ENCODE data around the gene FYN.
A peak's percentile ranks its signal among the peaks of the same experiment; 100 is the strongest.

FYN gene

DNA sequence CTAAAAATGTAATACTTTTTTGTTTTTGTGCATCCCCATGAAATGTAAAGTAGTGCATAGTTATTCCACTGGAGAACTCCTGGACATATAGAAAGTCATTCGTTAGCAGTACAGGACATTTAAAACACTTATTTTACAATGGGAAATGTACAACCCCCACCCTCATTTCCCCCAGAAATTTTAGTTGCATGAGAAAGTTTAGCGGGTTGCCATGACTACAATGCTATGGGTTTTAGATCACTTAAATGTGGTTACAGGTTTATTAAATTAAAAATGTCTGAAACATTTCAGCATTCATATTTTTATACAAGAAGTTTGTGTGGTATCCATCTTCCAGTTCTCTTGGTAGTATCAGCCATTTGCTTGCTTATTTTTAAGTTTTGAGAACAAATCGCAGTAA lies 212.7 kb downstream of the FYN start:
- no peaks in the 10 kb centered on the region for H3K9me3 Mint-ChIP-seq
- no peaks in the 10 kb centered on the region for H3K27me3 Mint-ChIP-seq
- peaks cover 41% of the 10 kb centered on the region for H3K36me3 Mint-ChIP-seq
- no peak for DNase-seq
- CTCF ChIA-PET = no interaction called here
- H3K27ac Mint-ChIP-seq = no peak overlapping the region
- H3K4me1 Mint-ChIP-seq = no peaks in the 10 kb centered on the region
- H3K4me3 Mint-ChIP-seq = no peak overlapping the region

DNA sequence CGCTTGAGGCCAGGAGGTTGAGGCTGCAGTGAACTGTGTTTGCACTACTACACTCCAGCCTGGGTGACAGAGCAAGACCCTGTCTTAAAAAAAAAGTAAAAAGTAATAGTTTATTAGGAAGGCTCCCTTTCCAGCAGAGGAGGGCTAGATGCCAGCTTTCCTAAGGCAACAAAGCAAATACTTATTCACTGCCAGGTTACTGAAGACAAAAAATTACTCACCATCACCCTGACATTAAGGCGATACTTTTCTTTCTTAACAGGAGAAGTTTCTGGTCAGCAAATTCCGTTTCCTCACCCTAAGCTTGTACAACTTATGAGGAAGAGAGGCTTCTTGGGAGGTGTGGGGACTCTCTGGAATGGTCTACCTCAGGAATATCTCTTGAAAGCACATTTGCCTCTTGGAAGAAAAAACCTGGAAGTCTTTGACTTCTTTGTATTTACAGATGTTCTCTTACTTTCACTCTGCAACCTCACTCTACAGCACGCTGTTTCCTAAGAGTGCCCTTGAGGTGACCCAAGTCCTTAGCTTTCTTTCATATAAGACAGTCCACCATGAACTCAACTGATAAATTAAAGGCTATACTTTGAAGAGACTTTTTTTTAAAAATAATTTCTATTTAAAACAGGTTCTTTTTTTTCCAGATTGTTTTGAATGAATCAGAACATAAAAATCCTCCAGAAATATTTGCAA lies 214.6 kb downstream of the FYN start:
- DNase-seq = no peak
- no peaks in the 10 kb centered on the region for H3K9me3 Mint-ChIP-seq
- no peak overlapping the region for H3K4me3 Mint-ChIP-seq
- H3K27ac Mint-ChIP-seq = no peak overlapping the region
- no peaks in the 10 kb centered on the region for H3K4me1 Mint-ChIP-seq
- no peaks in the 10 kb centered on the region for H3K27me3 Mint-ChIP-seq
- CTCF ChIA-PET = interaction anchor here (1.3 kb wide), 1 partner anchor 9 kb away, joined by 3 read pairs; no protein-coding TSS in a partner anchor
- H3K36me3 Mint-ChIP-seq = peaks cover 36% of the 10 kb centered on the region

DNA sequence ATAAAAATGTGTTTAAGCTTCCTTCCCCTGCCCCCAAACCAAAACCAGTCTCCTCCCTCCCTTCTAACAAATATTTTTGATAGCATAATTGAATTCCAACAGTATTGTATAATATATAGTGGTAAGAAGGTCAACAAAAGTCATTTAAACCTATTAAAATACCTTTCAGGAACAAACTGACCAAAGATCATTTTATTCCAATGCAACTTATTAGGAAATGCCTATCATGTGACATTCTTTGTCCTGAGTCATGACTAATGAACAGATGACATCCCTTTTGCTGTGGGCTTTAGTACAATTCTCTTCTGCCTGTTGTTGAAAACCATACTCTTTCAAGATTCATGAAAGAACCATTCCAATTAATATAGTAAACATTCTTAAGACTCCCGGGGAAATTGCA lies 216.1 kb downstream of the FYN start:
- DNase-seq = no peak
- CTCF ChIA-PET = no interaction called here
- no peak overlapping the region for H3K4me3 Mint-ChIP-seq
- no peaks in the 10 kb centered on the region for H3K9me3 Mint-ChIP-seq
- H3K27me3 Mint-ChIP-seq = no peaks in the 10 kb centered on the region
- peaks cover 31% of the 10 kb centered on the region for H3K36me3 Mint-ChIP-seq
- no peak overlapping the region for H3K27ac Mint-ChIP-seq
- H3K4me1 Mint-ChIP-seq = no peaks in the 10 kb centered on the region

DNA sequence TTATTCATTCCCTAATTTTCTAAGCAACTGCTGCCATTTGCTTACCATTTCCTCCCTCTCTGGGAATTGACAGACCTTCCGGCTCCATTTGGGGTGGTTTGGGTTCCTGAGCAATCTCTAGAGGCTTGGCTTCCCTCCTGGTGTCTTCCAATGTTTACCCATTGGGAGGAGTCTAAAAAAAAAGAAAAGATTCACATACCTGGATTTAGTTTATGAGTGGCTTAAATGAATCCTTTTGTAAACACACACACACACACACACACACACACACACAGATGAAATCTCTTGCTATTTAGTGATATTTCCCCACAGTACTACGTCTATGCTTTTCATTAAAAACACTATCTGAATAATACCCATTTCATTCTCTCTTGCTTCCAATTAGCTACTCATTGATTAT lies 219.3 kb downstream of the FYN start:
- DNase-seq = no peak
- CTCF ChIA-PET = no interaction called here
- Mint-ChIP-seq H3K9me3 (no peaks in the 10 kb centered on the region), H3K27me3 (no peaks in the 10 kb centered on the region), H3K4me3 (no peak overlapping the region), H3K4me1 (no peaks in the 10 kb centered on the region), H3K36me3 (peaks cover 15% of the 10 kb centered on the region), H3K27ac (no peak overlapping the region)

DNA sequence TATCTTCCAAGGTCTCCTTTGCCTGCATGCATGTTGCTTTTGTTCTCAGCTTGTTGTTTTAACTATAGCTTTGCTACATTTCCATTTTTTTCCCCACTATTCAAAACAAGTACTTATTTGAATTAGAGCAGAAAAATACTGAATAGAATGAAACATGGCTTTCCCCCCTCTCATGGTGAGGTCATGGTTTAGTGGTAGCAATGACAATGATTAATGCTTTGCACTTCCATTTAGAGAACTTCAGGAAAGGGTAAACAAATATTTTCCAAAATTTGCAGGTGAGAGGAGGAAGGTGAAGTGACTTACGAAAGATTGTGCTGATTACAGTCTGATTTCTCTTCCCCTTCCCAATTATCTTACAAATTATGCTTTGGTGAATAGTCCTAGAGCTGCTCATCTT lies 219.8 kb downstream of the FYN start:
- Mint-ChIP-seq H3K4me1 (no peaks in the 10 kb centered on the region), H3K36me3 (peaks cover 15% of the 10 kb centered on the region), H3K4me3 (no peak overlapping the region), H3K9me3 (no peaks in the 10 kb centered on the region), H3K27me3 (no peaks in the 10 kb centered on the region), H3K27ac (no peak overlapping the region)
- DNase-seq = no peak
- CTCF ChIA-PET = interaction anchor here (0.7 kb wide), 1 partner anchor 11 kb away, joined by 3 read pairs; no protein-coding TSS in a partner anchor

DNA sequence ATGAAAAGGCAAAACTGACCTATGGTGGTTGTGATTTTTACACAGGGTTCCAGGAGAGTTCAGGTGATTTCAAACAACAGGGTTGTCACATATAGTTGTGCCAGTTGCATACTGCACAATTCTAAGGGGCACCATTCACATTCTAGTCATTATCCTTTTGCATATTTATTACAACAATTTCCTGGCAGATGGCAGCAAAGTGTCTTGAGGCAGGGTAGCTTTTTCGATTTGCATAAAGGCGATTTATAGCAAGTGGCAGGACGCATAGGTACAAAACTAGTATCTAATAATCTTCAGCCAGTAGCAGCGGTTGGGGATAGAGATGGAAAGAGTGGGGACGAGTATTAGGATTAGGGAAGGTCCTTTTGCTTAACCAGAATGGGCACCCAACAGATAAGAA lies 221.1 kb downstream of the FYN start:
- Mint-ChIP-seq H3K36me3 (peaks cover 11% of the 10 kb centered on the region), H3K4me3 (no peak overlapping the region), H3K27me3 (no peaks in the 10 kb centered on the region), H3K9me3 (no peaks in the 10 kb centered on the region), H3K4me1 (no peaks in the 10 kb centered on the region), H3K27ac (peak overlapping the region; percentile 35)
- no peak for DNase-seq
- CTCF ChIA-PET = no interaction called here

DNA sequence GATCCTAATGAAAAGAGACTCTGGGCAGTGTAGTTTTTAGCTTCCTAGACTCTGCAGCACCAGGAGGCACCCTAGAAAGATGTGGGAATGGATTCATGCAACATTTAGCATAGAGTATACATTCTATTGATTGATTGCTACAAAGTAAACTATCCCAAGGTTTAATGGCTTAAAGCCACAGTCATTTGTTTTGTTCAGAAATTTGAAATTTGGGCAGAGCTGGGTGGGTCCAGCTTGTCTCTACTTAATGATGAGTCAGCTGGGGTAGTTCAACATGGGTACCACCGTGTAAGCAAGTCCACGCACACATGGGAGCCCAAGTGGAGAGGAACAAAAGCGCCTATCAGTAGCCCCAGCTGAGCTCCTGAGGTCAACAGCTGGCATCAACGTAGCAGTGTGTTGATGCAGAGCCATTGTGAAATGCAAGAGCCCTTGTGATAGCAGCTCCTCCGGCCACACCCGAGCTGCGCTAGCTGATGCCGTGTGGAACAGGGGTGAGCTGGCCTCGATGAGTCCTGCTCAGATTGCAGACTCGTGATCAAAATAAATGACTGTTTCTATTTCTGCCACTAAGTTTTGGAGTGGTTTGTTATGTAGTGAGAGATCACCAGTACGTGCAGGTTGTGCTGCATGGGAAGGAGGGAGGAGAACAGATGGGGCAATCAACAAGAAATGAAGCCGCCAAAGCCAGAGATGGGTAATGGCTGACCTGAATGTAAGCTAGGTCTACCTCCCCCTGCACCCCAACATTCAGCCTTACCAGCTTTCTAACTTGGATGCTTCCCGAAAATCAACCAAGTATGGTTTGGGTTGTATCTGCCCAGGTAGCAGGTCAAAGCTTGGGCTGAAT lies 221.8 kb downstream of the FYN start:
- Mint-ChIP-seq H3K27me3 (no peaks in the 10 kb centered on the region), H3K27ac (no peak overlapping the region), H3K36me3 (peaks cover 9% of the 10 kb centered on the region), H3K9me3 (no peaks in the 10 kb centered on the region), H3K4me3 (no peak overlapping the region), H3K4me1 (no peaks in the 10 kb centered on the region)
- no peak for DNase-seq
- CTCF ChIA-PET = interaction anchor here (0.9 kb wide), 1 partner anchor 392 kb away, joined by 3 read pairs; no protein-coding TSS in a partner anchor

DNA sequence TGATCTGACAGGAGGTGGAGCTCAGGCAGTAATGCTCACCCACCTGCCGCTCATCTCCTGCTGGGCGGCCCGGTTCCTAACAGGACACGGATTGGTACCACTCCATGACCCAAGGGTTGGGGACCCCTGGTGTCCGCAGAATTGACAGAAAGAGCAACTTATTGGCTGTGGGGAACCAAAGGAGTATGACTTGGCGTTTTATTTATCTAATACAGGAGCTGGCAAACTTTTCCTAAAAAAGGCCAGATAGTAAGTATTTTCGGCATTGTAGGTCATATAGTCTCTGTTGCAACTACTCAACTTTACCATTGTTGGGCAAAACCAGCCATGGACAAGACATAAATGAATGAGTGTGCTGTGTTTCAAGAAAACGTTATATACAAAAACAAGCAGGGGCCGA lies 223.2 kb downstream of the FYN start:
- CTCF ChIA-PET = interaction anchor here (0.6 to 3.4 kb wide), 2 partner anchors 278 to 394 kb away, joined by 4 to 11 read pairs; no protein-coding TSS in a partner anchor
- Mint-ChIP-seq H3K27me3 (no peaks in the 10 kb centered on the region), H3K9me3 (no peaks in the 10 kb centered on the region), H3K36me3 (peaks cover 2% of the 10 kb centered on the region), H3K4me1 (no peaks in the 10 kb centered on the region), H3K4me3 (no peak overlapping the region), H3K27ac (no peak overlapping the region)
- DNase-seq = no peak

DNA sequence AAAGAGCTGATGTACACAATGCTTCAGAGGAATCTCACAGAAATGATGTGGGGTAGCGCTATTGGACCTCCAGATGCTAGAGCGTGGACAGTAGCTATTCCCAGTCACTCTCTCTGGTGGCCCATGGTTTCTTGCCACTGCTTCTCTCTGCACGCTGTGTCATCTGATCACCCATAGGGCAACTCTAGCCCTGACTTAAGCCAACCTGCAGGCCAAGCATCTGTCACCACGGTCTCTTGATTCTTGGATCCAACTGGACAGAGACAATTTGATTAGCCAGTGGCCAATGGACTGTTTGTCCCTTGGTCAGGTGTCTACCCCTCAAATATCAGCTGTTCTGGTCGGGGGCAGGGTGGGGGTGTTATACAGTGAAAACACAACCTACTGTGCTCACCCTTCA lies 225.2 kb downstream of the FYN start:
- CTCF ChIA-PET = interaction anchor here (1.3 to 3.4 kb wide), 3 partner anchors 389 to 516 kb away, joined by 3 to 11 read pairs (median 6); a partner anchor contains a TSS
- Mint-ChIP-seq H3K27ac (peak overlapping the region; percentile 49), H3K36me3 (no peaks in the 10 kb centered on the region), H3K27me3 (no peaks in the 10 kb centered on the region), H3K9me3 (no peaks in the 10 kb centered on the region), H3K4me1 (no peaks in the 10 kb centered on the region), H3K4me3 (no peak overlapping the region)
- DNase-seq = no peak

DNA sequence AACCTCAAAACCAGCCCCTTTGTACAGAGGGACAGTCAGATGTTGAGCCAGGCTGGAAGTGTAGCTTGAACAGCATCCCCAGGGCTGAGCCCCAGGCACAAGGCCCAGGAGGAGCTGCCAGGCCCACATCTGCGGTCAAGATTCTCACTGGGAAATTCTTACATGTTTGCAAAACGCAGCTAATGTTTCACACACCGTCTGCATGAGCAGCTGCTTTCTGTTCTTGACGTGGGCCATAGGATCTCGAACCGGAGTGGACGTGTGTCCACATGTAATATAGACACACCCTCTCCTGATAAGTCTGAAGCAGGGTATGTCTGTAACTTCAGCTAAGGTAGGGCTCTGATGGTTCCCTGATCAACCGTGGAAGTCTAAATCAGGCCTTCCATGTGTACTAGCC lies 226.3 kb downstream of the FYN start:
- no peak overlapping the region for H3K27ac Mint-ChIP-seq

DNA sequence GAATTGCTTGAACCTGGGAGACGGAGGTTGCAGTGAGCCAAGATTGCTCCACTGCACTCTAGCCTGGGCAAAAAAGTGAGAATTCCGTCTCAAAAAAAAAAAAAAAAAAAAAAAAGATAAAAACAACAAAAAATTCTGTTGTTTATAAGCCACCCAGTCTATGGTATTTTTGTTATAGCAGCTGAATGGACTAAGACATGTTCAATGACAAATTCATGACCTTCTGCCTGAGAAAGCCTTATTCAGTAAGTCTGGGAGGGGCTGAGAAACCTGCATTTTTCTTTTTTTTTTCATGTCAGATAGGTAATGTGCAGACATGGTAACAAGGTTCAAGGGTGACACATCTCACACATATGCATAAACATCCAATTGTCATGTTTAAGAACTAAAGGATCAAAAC lies 227.2 kb downstream of the FYN start:
- Mint-ChIP-seq H3K36me3 (no peaks in the 10 kb centered on the region), H3K4me3 (no peak overlapping the region), H3K4me1 (peaks cover 5% of the 10 kb centered on the region), H3K9me3 (no peaks in the 10 kb centered on the region), H3K27me3 (no peaks in the 10 kb centered on the region), H3K27ac (no peak overlapping the region)
- CTCF ChIA-PET = interaction anchor here (0.6 kb wide), 1 partner anchor 695 kb away, joined by 3 read pairs; no protein-coding TSS in a partner anchor
- no peak for DNase-seq

More for the DNA sequence above, 226.3 kb downstream of the FYN start:
- no peak for DNase-seq
- Mint-ChIP-seq H3K27me3 (no peaks in the 10 kb centered on the region), H3K4me3 (no peak overlapping the region), H3K9me3 (no peaks in the 10 kb centered on the region), H3K36me3 (no peaks in the 10 kb centered on the region), H3K4me1 (peaks cover 5% of the 10 kb centered on the region)
- CTCF ChIA-PET = interaction anchor here (1.5 to 3.4 kb wide), 2 partner anchors 397 to 517 kb away, joined by 3 to 11 read pairs; no protein-coding TSS in a partner anchor

DNA sequence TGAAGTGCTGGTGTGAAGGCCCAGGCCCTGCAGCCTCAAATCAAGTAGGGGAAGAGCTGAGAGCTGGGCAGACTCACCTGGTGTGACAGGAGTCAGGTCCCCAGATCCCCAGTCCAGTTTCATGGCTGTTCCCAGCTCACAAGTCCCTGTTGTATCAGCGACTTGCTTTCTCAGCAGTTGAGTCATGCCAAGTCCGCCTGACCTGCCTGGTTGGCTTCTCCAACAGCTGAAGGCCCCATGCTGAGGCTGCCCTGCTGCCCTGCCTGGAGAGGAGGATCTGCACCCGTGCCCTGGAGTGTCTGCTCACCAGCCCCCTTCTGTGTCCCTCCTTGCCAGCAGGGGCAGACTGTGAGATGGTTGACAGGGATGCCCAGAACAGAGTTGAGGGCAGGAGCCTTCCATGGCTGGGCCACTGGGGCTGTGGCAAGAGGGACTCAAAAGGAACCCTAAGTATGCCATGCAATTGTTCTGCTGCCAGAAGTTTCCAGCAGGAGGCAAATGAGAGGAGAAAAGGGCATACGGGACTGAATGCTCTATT lies 228.3 kb downstream of the FYN start:
- H3K27me3 Mint-ChIP-seq = no peaks in the 10 kb centered on the region
- peaks cover 5% of the 10 kb centered on the region for H3K4me1 Mint-ChIP-seq
- no peak overlapping the region for H3K4me3 Mint-ChIP-seq
- H3K27ac Mint-ChIP-seq = no peak overlapping the region
- CTCF ChIA-PET = interaction anchor here (1.1 to 2.2 kb wide), 3 partner anchors 72 to 386 kb away, joined by 4 to 16 read pairs (median 4); a partner anchor contains a TSS
- no peak for DNase-seq
- no peaks in the 10 kb centered on the region for H3K9me3 Mint-ChIP-seq
- H3K36me3 Mint-ChIP-seq = no peaks in the 10 kb centered on the region

DNA sequence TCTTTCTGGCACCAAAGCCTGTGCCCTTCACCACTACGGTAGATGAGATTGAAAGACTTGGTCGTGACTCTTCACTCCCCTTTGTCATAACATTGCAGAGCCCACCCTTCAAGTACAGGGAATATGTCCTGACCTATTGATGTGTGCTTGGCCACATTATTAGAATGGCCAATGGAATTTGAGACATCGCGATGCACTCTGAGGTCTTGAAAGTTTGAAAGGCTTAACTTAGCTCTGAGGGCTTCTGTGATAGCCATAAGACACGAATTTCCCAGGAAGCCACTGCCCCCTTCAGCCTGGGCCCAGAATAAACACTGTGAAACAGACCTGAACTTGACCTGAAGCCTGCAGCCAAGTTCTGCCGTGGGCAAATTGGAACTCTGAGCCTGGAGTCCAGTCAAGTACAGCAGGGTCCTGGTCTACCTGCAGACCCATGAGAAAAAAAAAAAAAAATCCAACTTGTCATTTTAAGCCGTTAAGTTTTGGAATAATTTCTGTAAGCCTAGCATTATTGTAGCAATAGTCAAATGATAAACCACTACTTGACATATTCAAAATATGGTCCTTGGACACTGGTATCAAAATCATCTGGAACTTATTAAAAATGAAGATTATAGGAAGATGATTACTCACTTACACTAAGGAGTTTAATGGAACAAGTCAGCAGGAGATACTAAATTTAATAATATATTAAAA lies 230.6 kb downstream of the FYN start:
- H3K36me3 Mint-ChIP-seq = no peaks in the 10 kb centered on the region
- CTCF ChIA-PET = interaction anchor here (0.6 to 2.5 kb wide), 12 partner anchors 11 to 433 kb away, joined by 3 to 16 read pairs (median 3); a partner anchor contains a TSS
- peak; percentile 64 for DNase-seq
- H3K27ac Mint-ChIP-seq = no peak overlapping the region
- H3K4me3 Mint-ChIP-seq = no peak overlapping the region
- H3K4me1 Mint-ChIP-seq = peaks cover 5% of the 10 kb centered on the region
- no peaks in the 10 kb centered on the region for H3K27me3 Mint-ChIP-seq
- no peaks in the 10 kb centered on the region for H3K9me3 Mint-ChIP-seq

DNA sequence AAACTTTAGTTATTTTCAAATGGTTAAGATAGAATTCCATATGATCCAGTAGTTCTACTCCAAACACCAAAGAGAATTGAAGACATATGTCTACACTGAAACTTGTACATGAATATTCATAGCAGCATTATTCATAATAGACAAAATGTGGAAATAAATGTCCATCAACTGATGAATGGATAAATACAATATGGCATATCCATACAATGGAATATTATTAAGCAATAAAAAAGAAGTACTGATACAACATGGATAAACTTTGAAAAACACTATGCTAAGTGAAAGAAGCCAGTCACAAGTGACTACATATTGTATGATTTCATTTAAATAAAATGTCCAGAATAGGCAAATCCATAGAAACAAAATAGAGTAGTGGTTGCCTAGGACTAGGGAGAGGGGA lies 234.0 kb downstream of the FYN start:
- Mint-ChIP-seq H3K4me3 (no peak overlapping the region), H3K4me1 (peaks cover 5% of the 10 kb centered on the region), H3K9me3 (no peaks in the 10 kb centered on the region), H3K27ac (no peak overlapping the region), H3K36me3 (no peaks in the 10 kb centered on the region), H3K27me3 (no peaks in the 10 kb centered on the region)
- CTCF ChIA-PET = no interaction called here
- no peak for DNase-seq
